ENCODE results near the gene SLC27A6.

Gene SLC27A6

GRCh38 chr5:128965638-128966302, 482 bp downstream of the SLC27A6 start:
- H3K4me1 ChIP-seq (ENCODE audit: control insufficient read depth in 1 of 2, insufficient read depth in 2 of 2, low read length in 2 of 2) = peaks cover 2 to 5% of the 10 kb centered on the region in 2 experiments
- peak overlapping the region; percentile 83 for H3K4me3 ChIP-seq (ENCODE audit: low read depth, low read length)
- no peak for DNase-seq
- H3K36me3 ChIP-seq (ENCODE audit: control insufficient read depth in 1 of 2, insufficient read depth in 2 of 2, low read length in 2 of 2) = no peaks in the 10 kb centered on the region
- H4K8ac ChIP-seq (ENCODE audit: low read depth, low read length) = peak overlapping the region; percentile 59
- peaks cover 2% of the 10 kb centered on the region for H3K79me2 ChIP-seq (ENCODE audit: control insufficient read depth, insufficient read depth, low read length, poor library complexity)
- no CpG with 5 or more reads among the region's 24 CpGs for WGBS (ENCODE audit: extremely low coverage, insufficient coverage, insufficient read length)
- peak overlapping the region; percentile 32 for H3K9ac ChIP-seq (ENCODE audit: low read length)
- H2AK5ac ChIP-seq (ENCODE audit: low read length) = no peak overlapping the region
- peak overlapping the region; percentile 9 for H2AFZ ChIP-seq (ENCODE audit: insufficient read depth, low read length, poor library complexity)
- no peak overlapping the region for H3K4ac ChIP-seq (ENCODE audit: low read depth, low read length)
- H3K79me1 ChIP-seq (ENCODE audit: low read length) = peaks cover 11% of the 10 kb centered on the region
- H3K9me3 ChIP-seq (ENCODE audit: insufficient read depth, low read depth, low read length) = peaks cover 2% of the 10 kb centered on the region
- peak overlapping the region; percentile 72 for H3K4me2 ChIP-seq (ENCODE audit: low read length)
- peak overlapping the region; percentile 21 for H3K14ac ChIP-seq (ENCODE audit: low read length)
- H4K12ac ChIP-seq (ENCODE audit: low read depth, low read length) = peak overlapping the region; percentile 5
- H3K23ac ChIP-seq (ENCODE audit: low read length) = no peak overlapping the region
- H4K91ac ChIP-seq (ENCODE audit: low read depth, low read length) = peak overlapping the region; percentile 10
- no peak overlapping the region for H2BK120ac ChIP-seq (ENCODE audit: insufficient read depth, low read length, poor library complexity)
- H2BK5ac ChIP-seq (ENCODE audit: low read depth, low read length, poor library complexity) = no peak overlapping the region
- H3K27ac ChIP-seq (ENCODE audit: low read depth, low read length) = peak overlapping the region; percentile 16
- H3K18ac ChIP-seq (ENCODE audit: low read length) = peak overlapping the region; percentile 13
- no peaks in the 10 kb centered on the region for H3K27me3 ChIP-seq (ENCODE audit: insufficient read depth, low read length)
- H2BK12ac ChIP-seq (ENCODE audit: low read length) = peak overlapping the region; percentile 16

GRCh38 chr5:128966375-128966774, 1.1 kb downstream of the SLC27A6 start:
- Histone ChIP-seq H3K4me3 (ENCODE audit: low read depth, low read length) (no peak overlapping the region), H3K79me1 (ENCODE audit: low read length) (peaks cover 11% of the 10 kb centered on the region), H3K9me3 (ENCODE audit: insufficient read depth, low read depth, low read length) (peaks cover 2% of the 10 kb centered on the region), H3K9ac (ENCODE audit: low read length) (no peak overlapping the region), H3K4ac (ENCODE audit: low read depth, low read length) (no peak overlapping the region), H2BK12ac (ENCODE audit: low read length) (no peak overlapping the region), H3K14ac (ENCODE audit: low read length) (no peak overlapping the region), H3K27me3 (ENCODE audit: insufficient read depth, low read length) (no peaks in the 10 kb centered on the region), H2AFZ (ENCODE audit: insufficient read depth, low read length, poor library complexity) (no peak overlapping the region), H2BK120ac (ENCODE audit: insufficient read depth, low read length, poor library complexity) (no peak overlapping the region), H3K4me2 (ENCODE audit: low read length) (peak overlapping the region; percentile 72), H3K36me3 (ENCODE audit: control insufficient read depth in 1 of 2, insufficient read depth in 2 of 2, low read length in 2 of 2) (no peaks in the 10 kb centered on the region), H3K23ac (ENCODE audit: low read length) (no peak overlapping the region), H3K4me1 (ENCODE audit: control insufficient read depth in 1 of 2, insufficient read depth in 2 of 2, low read length in 2 of 2) (peaks cover 2 to 5% of the 10 kb centered on the region in 2 experiments), H4K8ac (ENCODE audit: low read depth, low read length) (no peak overlapping the region), H4K91ac (ENCODE audit: low read depth, low read length) (no peak overlapping the region), H3K79me2 (ENCODE audit: control insufficient read depth, insufficient read depth, low read length, poor library complexity) (peaks cover 2% of the 10 kb centered on the region), H2BK5ac (ENCODE audit: low read depth, low read length, poor library complexity) (no peak overlapping the region), H3K27ac (ENCODE audit: low read depth, low read length) (no peak overlapping the region), H3K18ac (ENCODE audit: low read length) (no peak overlapping the region), H2AK5ac (ENCODE audit: low read length) (no peak overlapping the region), H4K12ac (ENCODE audit: low read depth, low read length) (no peak overlapping the region)
- WGBS (ENCODE audit: extremely low coverage, insufficient coverage, insufficient read length) = no CpG with 5 or more reads among the region's 12 CpGs
- DNase-seq = no peak

DNA sequence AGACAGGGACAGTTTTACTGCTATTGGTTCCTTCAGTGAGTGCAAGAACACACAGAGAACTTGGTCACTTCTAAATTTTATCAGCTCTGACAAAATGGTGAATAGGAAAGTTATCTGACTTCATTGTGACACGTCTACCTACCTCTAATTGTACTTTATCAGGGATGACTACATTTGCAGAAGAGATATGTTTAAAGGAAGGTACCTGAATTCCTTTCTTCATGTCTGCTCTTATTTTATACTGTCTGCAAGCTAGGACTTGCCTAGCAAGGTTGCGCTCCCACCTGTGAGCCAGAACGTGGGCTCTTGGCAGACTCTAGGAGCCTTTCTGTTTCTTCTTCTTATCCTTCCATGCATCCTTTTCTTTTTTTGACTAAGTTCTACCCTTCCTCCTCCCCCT, 1.6 kb downstream of the SLC27A6 start:
- Histone ChIP-seq H3K27me3 (ENCODE audit: insufficient read depth, low read length) (no peaks in the 10 kb centered on the region), H3K9me3 (ENCODE audit: insufficient read depth, low read depth, low read length) (peaks cover 2% of the 10 kb centered on the region), H3K36me3 (ENCODE audit: control insufficient read depth in 1 of 2, insufficient read depth in 2 of 2, low read length in 2 of 2) (no peaks in the 10 kb centered on the region), H3K79me1 (ENCODE audit: low read length) (peaks cover 11% of the 10 kb centered on the region), H2AFZ (ENCODE audit: insufficient read depth, low read length, poor library complexity) (no peak overlapping the region), H4K91ac (ENCODE audit: low read depth, low read length) (no peak overlapping the region), H3K27ac (ENCODE audit: low read depth, low read length) (no peak overlapping the region), H3K18ac (ENCODE audit: low read length) (no peak overlapping the region), H2BK12ac (ENCODE audit: low read length) (no peak overlapping the region), H2BK120ac (ENCODE audit: insufficient read depth, low read length, poor library complexity) (no peak overlapping the region), H2BK5ac (ENCODE audit: low read depth, low read length, poor library complexity) (no peak overlapping the region), H3K9ac (ENCODE audit: low read length) (no peak overlapping the region), H4K12ac (ENCODE audit: low read depth, low read length) (no peak overlapping the region), H3K4ac (ENCODE audit: low read depth, low read length) (no peak overlapping the region), H3K23ac (ENCODE audit: low read length) (no peak overlapping the region), H3K4me1 (ENCODE audit: control insufficient read depth in 1 of 2, insufficient read depth in 2 of 2, low read length in 2 of 2) (peaks cover 2 to 5% of the 10 kb centered on the region in 2 experiments), H2AK5ac (ENCODE audit: low read length) (no peak overlapping the region), H4K8ac (ENCODE audit: low read depth, low read length) (no peak overlapping the region), H3K4me3 (ENCODE audit: low read depth, low read length) (no peak overlapping the region), H3K14ac (ENCODE audit: low read length) (no peak overlapping the region), H3K79me2 (ENCODE audit: control insufficient read depth, insufficient read depth, low read length, poor library complexity) (peaks cover 2% of the 10 kb centered on the region), H3K4me2 (ENCODE audit: low read length) (no peak overlapping the region)
- no CpG with 5 or more reads among the region's 3 CpGs for WGBS (ENCODE audit: extremely low coverage, insufficient coverage, insufficient read length)
- no peak for DNase-seq

DNA sequence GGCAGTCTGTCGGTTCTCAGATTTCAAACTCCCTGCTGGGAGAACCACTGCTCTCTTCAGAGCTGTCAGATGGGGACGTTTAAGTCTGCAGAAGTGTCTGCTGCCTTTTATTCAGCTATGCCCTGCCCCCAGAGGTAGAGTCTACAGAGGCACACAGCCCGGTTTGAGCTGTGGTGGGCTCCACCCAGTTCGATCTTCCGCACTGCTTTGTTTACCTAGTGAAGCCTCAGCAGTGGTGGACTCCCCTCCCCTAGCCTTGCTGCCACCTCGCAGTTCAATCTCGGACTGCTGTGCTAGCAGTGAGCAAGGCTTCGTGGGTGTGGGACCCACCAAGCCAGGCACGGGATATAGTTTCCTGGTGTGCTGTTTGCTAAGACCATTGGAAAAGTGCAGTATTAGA, 8.0 kb downstream of the SLC27A6 start:
- H3K4me1 ChIP-seq (ENCODE audit: control insufficient read depth in 1 of 2, insufficient read depth in 2 of 2, low read length in 2 of 2) = no peaks in the 10 kb centered on the region
- no peak overlapping the region for H3K27ac ChIP-seq (ENCODE audit: low read depth, low read length)
- H3K14ac ChIP-seq (ENCODE audit: low read length) = no peak overlapping the region
- H3K4me3 ChIP-seq (ENCODE audit: low read depth, low read length) = no peak overlapping the region
- H2BK12ac ChIP-seq (ENCODE audit: low read length) = no peak overlapping the region
- H3K4ac ChIP-seq (ENCODE audit: low read depth, low read length) = no peak overlapping the region
- H2BK120ac ChIP-seq (ENCODE audit: insufficient read depth, low read length, poor library complexity) = no peak overlapping the region
- H3K18ac ChIP-seq (ENCODE audit: low read length) = no peak overlapping the region
- H4K91ac ChIP-seq (ENCODE audit: low read depth, low read length) = no peak overlapping the region
- H3K23ac ChIP-seq (ENCODE audit: low read length) = no peak overlapping the region
- no peak overlapping the region for H3K9ac ChIP-seq (ENCODE audit: low read length)
- H3K79me2 ChIP-seq (ENCODE audit: control insufficient read depth, insufficient read depth, low read length, poor library complexity) = no peaks in the 10 kb centered on the region
- no peak for DNase-seq
- H3K36me3 ChIP-seq (ENCODE audit: control insufficient read depth in 1 of 2, insufficient read depth in 2 of 2, low read length in 2 of 2) = peaks cover 2 to 4% of the 10 kb centered on the region in 2 experiments
- H4K8ac ChIP-seq (ENCODE audit: low read depth, low read length) = no peak overlapping the region
- no peak overlapping the region for H3K4me2 ChIP-seq (ENCODE audit: low read length)
- no peak overlapping the region for H2AK5ac ChIP-seq (ENCODE audit: low read length)
- no peak overlapping the region for H4K12ac ChIP-seq (ENCODE audit: low read depth, low read length)
- H3K27me3 ChIP-seq (ENCODE audit: insufficient read depth, low read length) = no peaks in the 10 kb centered on the region
- no CpG with 5 or more reads among the region's 9 CpGs for WGBS (ENCODE audit: extremely low coverage, insufficient coverage, insufficient read length)
- H3K79me1 ChIP-seq (ENCODE audit: low read length) = no peaks in the 10 kb centered on the region
- no peak overlapping the region for H2BK5ac ChIP-seq (ENCODE audit: low read depth, low read length, poor library complexity)
- no peak overlapping the region for H2AFZ ChIP-seq (ENCODE audit: insufficient read depth, low read length, poor library complexity)
- peaks cover 7% of the 10 kb centered on the region for H3K9me3 ChIP-seq (ENCODE audit: insufficient read depth, low read depth, low read length)

Data from trophoblast cell (in vitro differentiated cells and primary cell).